PC-3 (cell line): ENCODE results near the gene RREB1.

Experiments
- EZH2 ChIP-seq: fragments of 300-600 bp; sonication (generic); IDR thresholded peaks from one replicate; pipeline ENCODE4 v1.6.1; 2017; ENCODE audit warnings: antibody characterized with exemption, mild to moderate bottlenecking, low read length; ENCODE audit not compliant: unreplicated experiment
- TF ChIP-seq, protein P1 (sequence below): fragments of 300-600 bp; sonication (generic); conservative IDR thresholded peaks from 2 replicates; pipeline ENCODE4 v1.5.1; 2017; ENCODE audit warnings: antibody characterized with exemption, low read depth, mild to moderate bottlenecking, low read length

DNA sequence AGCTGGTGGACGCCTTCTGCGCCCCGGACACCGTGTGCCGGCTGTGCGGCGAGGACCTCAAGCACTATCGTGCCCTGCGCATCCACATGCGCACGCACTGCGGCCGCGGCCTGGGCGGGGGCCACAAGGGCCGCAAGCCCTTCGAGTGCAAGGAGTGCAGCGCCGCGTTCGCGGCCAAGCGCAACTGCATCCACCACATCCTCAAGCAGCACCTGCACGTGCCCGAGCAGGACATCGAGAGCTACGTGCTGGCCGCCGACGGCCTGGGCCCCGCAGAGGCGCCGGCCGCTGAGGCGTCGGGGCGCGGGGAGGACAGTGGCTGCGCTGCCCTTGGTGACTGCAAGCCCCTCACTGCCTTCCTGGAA, 122.5 kb downstream of the RREB1 start:
- TF ChIP-seq EZH2, result no peak
- TF ChIP-seq, protein P1, sequence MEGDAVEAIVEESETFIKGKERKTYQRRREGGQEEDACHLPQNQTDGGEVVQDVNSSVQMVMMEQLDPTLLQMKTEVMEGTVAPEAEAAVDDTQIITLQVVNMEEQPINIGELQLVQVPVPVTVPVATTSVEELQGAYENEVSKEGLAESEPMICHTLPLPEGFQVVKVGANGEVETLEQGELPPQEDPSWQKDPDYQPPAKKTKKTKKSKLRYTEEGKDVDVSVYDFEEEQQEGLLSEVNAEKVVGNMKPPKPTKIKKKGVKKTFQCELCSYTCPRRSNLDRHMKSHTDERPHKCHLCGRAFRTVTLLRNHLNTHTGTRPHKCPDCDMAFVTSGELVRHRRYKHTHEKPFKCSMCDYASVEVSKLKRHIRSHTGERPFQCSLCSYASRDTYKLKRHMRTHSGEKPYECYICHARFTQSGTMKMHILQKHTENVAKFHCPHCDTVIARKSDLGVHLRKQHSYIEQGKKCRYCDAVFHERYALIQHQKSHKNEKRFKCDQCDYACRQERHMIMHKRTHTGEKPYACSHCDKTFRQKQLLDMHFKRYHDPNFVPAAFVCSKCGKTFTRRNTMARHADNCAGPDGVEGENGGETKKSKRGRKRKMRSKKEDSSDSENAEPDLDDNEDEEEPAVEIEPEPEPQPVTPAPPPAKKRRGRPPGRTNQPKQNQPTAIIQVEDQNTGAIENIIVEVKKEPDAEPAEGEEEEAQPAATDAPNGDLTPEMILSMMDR, result no peak
